ENCODE measurements around the gene FILIP1L. TPM values are rescaled to one million over a fixed set of nuclear protein-coding genes. Genes with fewer than 3 reads are reported as not detected.
A peak's percentile ranks its signal among the peaks of the same experiment; 100 is the strongest.

Gene FILIP1L
- total and polyA plus RNA-seq, 7 donors: 9.2 to 274 (median 78.5) TPM

GRCh38 chr3:100087198-100087597 is 27.1 kb downstream of the FILIP1L start:
- DNase-seq: no peak
- intact Hi-C loops (cut with DNase I): no loop called here
- Histone ChIP-seq H3K27ac (peak overlapping the region; percentile 84), H3K36me3 (ENCODE audit: insufficient read depth in 1 of 2, low read depth in 1 of 2) (no peaks in the 10 kb centered on the region), H3K9me3 (no peaks in the 10 kb centered on the region), H3K4me1 (peaks cover 65% of the 10 kb centered on the region), H3K4me3 (no peak overlapping the region), H3K27me3 (ENCODE audit: insufficient read depth in 3 of 3, low read length in 2 of 3) (no peaks in the 10 kb centered on the region)
- TF ChIP-seq CTCF (IDR thresholded peaks at IDR 0.05): no peak
- ATAC-seq: no peak

- Histone ChIP-seq H3K4me3 (no peak overlapping the region), H3K27ac (peak overlapping the region; percentile 84), H3K4me1 (peaks cover 59% of the 10 kb centered on the region), H3K36me3 (ENCODE audit: insufficient read depth in 1 of 2, low read depth in 1 of 2) (no peaks in the 10 kb centered on the region), H3K27me3 (ENCODE audit: insufficient read depth in 3 of 3, low read length in 2 of 3) (no peaks in the 10 kb centered on the region), H3K9me3 (no peaks in the 10 kb centered on the region)
- no peak for ATAC-seq
- 58 to 85% (median 61%) methylated on average over 1 of the region's 1 CpG for WGBS, 3 donors
- TF ChIP-seq CTCF (IDR thresholded peaks at IDR 0.05): no peak
- DNase-seq: no peak
- intact Hi-C loops (cut with DNase I): no loop called here
Measured at GRCh38 chr3:100086401-100086800, 27.9 kb downstream of the FILIP1L start.

- H3K27me3 ChIP-seq (ENCODE audit: insufficient read depth in 3 of 3, low read length in 2 of 3): no peaks in the 10 kb centered on the region
- WGBS, 3 donors: 88 to 91% (median 90%) methylated on average over 7 of the region's 7 CpGs
- no peak for TF ChIP-seq CTCF (IDR thresholded peaks at IDR 0.05)
- DNase-seq (no peak), ATAC-seq (no peak)
- no peaks in the 10 kb centered on the region for H3K9me3 ChIP-seq
- H3K27ac ChIP-seq: peak overlapping the region; percentile 84
- no peak overlapping the region for H3K4me3 ChIP-seq
- intact Hi-C loops (cut with DNase I): no loop called here
- peaks cover 44% of the 10 kb centered on the region for H3K4me1 ChIP-seq
- no peaks in the 10 kb centered on the region for H3K36me3 ChIP-seq (ENCODE audit: insufficient read depth in 1 of 2, low read depth in 1 of 2)
Measured at GRCh38 chr3:100084100-100084806, 30.0 kb downstream of the FILIP1L start.

DNA sequence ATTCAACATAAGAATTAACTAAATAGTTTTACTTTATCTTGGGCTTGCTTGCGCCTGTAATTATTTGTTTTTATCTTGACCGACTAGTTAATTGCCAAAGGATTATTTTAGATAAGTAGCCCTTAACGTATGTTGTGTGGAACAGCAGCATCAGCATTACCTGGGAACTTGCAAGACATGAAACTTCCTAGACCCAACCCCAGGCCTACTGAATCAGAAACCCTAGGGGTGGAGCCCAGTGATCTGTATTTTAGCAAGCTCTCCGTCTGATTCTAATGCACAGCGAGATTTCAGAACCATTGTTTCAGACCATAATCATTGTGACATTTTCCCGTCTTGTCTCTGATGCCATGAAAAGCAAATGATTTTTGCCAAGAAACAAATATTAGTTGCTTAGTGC is 31.1 kb downstream of the FILIP1L start:
- ATAC-seq (no peak), DNase-seq (no peak)
- Histone ChIP-seq H3K27me3 (ENCODE audit: insufficient read depth in 3 of 3, low read length in 2 of 3) (no peaks in the 10 kb centered on the region), H3K36me3 (ENCODE audit: insufficient read depth in 1 of 2, low read depth in 1 of 2) (no peaks in the 10 kb centered on the region), H3K4me1 (peaks cover 35% of the 10 kb centered on the region), H3K27ac (no peak overlapping the region), H3K4me3 (no peak overlapping the region), H3K9me3 (no peaks in the 10 kb centered on the region)
- intact Hi-C loops (cut with DNase I): no loop called here
- no peak for TF ChIP-seq CTCF (IDR thresholded peaks at IDR 0.05)
- 75 to 89% (median 81%) methylated on average over 6 of the region's 6 CpGs for WGBS, 3 donors

- H3K9me3 ChIP-seq: no peaks in the 10 kb centered on the region
- TF ChIP-seq CTCF (IDR thresholded peaks at IDR 0.05): no peak
- H3K27ac ChIP-seq: peak overlapping the region; percentile 20
- ATAC-seq (no peak), DNase-seq (no peak)
- intact Hi-C loops (cut with DNase I): no loop called here
- no peaks in the 10 kb centered on the region for H3K27me3 ChIP-seq (ENCODE audit: insufficient read depth in 3 of 3, low read length in 2 of 3)
- H3K4me3 ChIP-seq: no peak overlapping the region
- no peaks in the 10 kb centered on the region for H3K36me3 ChIP-seq (ENCODE audit: insufficient read depth in 1 of 2, low read depth in 1 of 2)
- peaks cover 34% of the 10 kb centered on the region for H3K4me1 ChIP-seq
- 85 to 94% (median 90%) methylated on average over 1 of the region's 1 CpG for WGBS, 3 donors
Measured at GRCh38 chr3:100082714-100083113, 31.6 kb downstream of the FILIP1L start.
